HepG2 (cell line): ENCODE results near the gene SV2A. TPM values are rescaled to one million over a fixed set of nuclear protein-coding genes. Genes with fewer than 3 reads are reported as not detected.

ENCODE experiments used
- ATAC-seq: fragments of 200-7000 bp; cut with Tn5 transposase; 3 replicates; pipeline ENCODE4 v1.9.1; 2020; ENCODE audit warnings: mild to moderate bottlenecking, moderate library complexity
- BruUV-seq: library from RNA; stranded (reverse); fragments of 400-500 nt; replicated peaks from 2 replicates; lab custom pipeline; 2021; lab: Mats Ljungman, UMichigan
- CTCF ChIA-PET: fragments of 300-600 bp; formaldehyde crosslinking; extraction: SDS; loops from one replicate; lab custom pipeline; 2021; ENCODE audit warnings: low total read pairs, inconsistent platforms, low intra/inter-chr PET ratio; lab: Yijun Ruan, JAX
- POLR2A ChIA-PET: fragments of 350-600 bp; sonication (Branson Sonifier 250); formaldehyde crosslinking; loops from one replicate; lab custom pipeline; 2020; ENCODE audit warnings: antibody characterized with exemption, inconsistent platforms; lab: Yijun Ruan, JAX
- DNase-seq: peaks from one replicate; pipeline ENCODE4 v3.0.0-alpha.2; 2015; ENCODE audit warnings: low spot score
- FAIRE-seq: peaks from 3 replicates; lab custom pipeline; 2011; peaks lifted over from hg19 to GRCh38; lab: Jason Lieb, UNC
- H2AFZ ChIP-seq: one replicate; pipeline ENCODE4 v1.6.1; 2011; ENCODE audit warnings: low read length, inconsistent platforms
- H3K27ac ChIP-seq: fragments of 300-600 bp; 3 replicates; pipeline ENCODE4 v1.8.0; 2011; ENCODE audit warnings: mixed run types, mild to moderate bottlenecking, mixed read lengths, low read length, inconsistent platforms; ENCODE audit not compliant: insufficient read depth; ENCODE audit errors: extremely low read length
- H3K27me3 ChIP-seq, 2 experiments: fragments of 200-600 bp in 1 of 2; 2 replicates in 1 of 2; 3 replicates in 1 of 2; pipeline versions ENCODE4 v1.6.0 to v1.8.0; 2011; ENCODE audit warnings: low read length in 2 of 2, mild to moderate bottlenecking in 2 of 2, moderate library complexity in 2 of 2, inconsistent platforms in 1 of 2; ENCODE audit not compliant: insufficient read depth in 2 of 2, control insufficient read depth in 1 of 2
- H3K36me3 ChIP-seq, 2 experiments: fragments of 200-600 bp in 1 of 2; replicated peaks in 1 of 2; 2 replicates in 1 of 2; 3 replicates in 1 of 2; pipeline versions ENCODE4 v1.5.1 to v1.8.0; 2011; ENCODE audit warnings: low read length in 2 of 2, inconsistent platforms in 1 of 2; ENCODE audit not compliant: insufficient read depth in 2 of 2, control insufficient read depth in 1 of 2
- H3K4me1 ChIP-seq: 2 replicates; pipeline ENCODE4 v1.5.1; 2012; ENCODE audit warnings: low read length, inconsistent platforms; ENCODE audit not compliant: insufficient read depth
- H3K4me2 ChIP-seq: 2 replicates; pipeline ENCODE4 v1.6.0; 2011; ENCODE audit warnings: low read depth, low read length, inconsistent platforms
- H3K4me3 ChIP-seq, 3 experiments: fragments of 200-600 bp in 1 of 3; sonication (generic), shearing (Covaris generic) in 1 of 3; replicated peaks in 1 of 3; 2 replicates each; pipeline ENCODE4 v1.5.1; 2011 to 2016; ENCODE audit warnings: low read length in 3 of 3, inconsistent platforms in 2 of 3, low read depth in 2 of 3, mild to moderate bottlenecking in 2 of 3, control low read depth in 1 of 3, mixed read lengths in 1 of 3; ENCODE audit not compliant: insufficient read depth in 1 of 3
- H3K79me2 ChIP-seq: one replicate; pipeline ENCODE4 v1.6.1; 2011; ENCODE audit warnings: low read length, inconsistent platforms; ENCODE audit not compliant: insufficient read depth
- H3K9ac ChIP-seq: 2 replicates; pipeline ENCODE4 v1.6.0; 2011; ENCODE audit warnings: mild to moderate bottlenecking, low read depth, low read length, inconsistent platforms; ENCODE audit not compliant: insufficient read depth
- H3K9me3 ChIP-seq: 2 replicates; pipeline ENCODE4 v1.5.1; 2012; ENCODE audit warnings: mild to moderate bottlenecking, low read length
- H4K20me1 ChIP-seq: 2 replicates; pipeline ENCODE4 v1.6.0; 2011; ENCODE audit warnings: inconsistent platforms, mild to moderate bottlenecking, low read length, moderate library complexity; ENCODE audit not compliant: insufficient read depth
- CTCF ChIP-seq: sonication (generic); formaldehyde crosslinking; IDR thresholded peaks from 2 replicates; pipeline ENCODE4 v1.5.0; 2020; ENCODE audit warnings: mild to moderate bottlenecking, missing genetic modification reagents, moderate library complexity
- EEA1 ChIP-seq: sonication (generic); formaldehyde crosslinking; IDR thresholded peaks from 2 replicates; pipeline ENCODE4 v1.5.1; 2020; ENCODE audit warnings: mild to moderate bottlenecking, missing genetic modification reagents, borderline replicate concordance
- KAT8 ChIP-seq: IDR thresholded peaks from 2 replicates; pipeline ENCODE4 v1.6.1; 2016; ENCODE audit warnings: missing genetic modification reagents, missing compliant biosample characterization
- POGK ChIP-seq: sonication (generic); formaldehyde crosslinking; conservative IDR thresholded peaks from 2 replicates; pipeline ENCODE4 v1.8.0; 2022; ENCODE audit warnings: mild to moderate bottlenecking, moderate library complexity, missing genetic modification reagents
- RAD21 ChIP-seq: fragments of 450-650 bp; formaldehyde crosslinking; IDR thresholded peaks from 2 replicates; pipeline ENCODE4 v1.5.0; 2020; ENCODE audit warnings: mild to moderate bottlenecking
- SAFB2 ChIP-seq: sonication (generic); formaldehyde crosslinking; IDR thresholded peaks from 2 replicates; pipeline ENCODE4 v1.5.1; 2020; ENCODE audit warnings: missing genetic modification reagents, low read depth, mild to moderate bottlenecking, borderline replicate concordance
- SMC3 ChIP-seq: IDR thresholded peaks from 2 replicates; pipeline ENCODE4 v1.6.1; 2011; ENCODE audit warnings: low read length, improper control_type of control experiment
- STAG1 ChIP-seq: sonication (generic); formaldehyde crosslinking; IDR thresholded peaks from 2 replicates; pipeline ENCODE4 v1.4.0; 2020; ENCODE audit warnings: missing genetic modification reagents
- TBX3 ChIP-seq: fragments of 450-650 bp; IDR thresholded peaks from 2 replicates; pipeline ENCODE4 v1.6.1; 2017; ENCODE audit warnings: antibody characterized with exemption, mild to moderate bottlenecking, inconsistent platforms, borderline replicate concordance
- THAP11 ChIP-seq: IDR thresholded peaks from 2 replicates; pipeline ENCODE4 v1.6.1; 2016; ENCODE audit warnings: missing biosample characterization, missing genetic modification reagents
- XRCC5 ChIP-seq: fragments of 200-400 bp; formaldehyde crosslinking; optimal IDR thresholded peaks from 2 replicates; pipeline ENCODE3; 2017; ENCODE audit warnings: mild to moderate bottlenecking, low read length
- ZBTB8A ChIP-seq: sonication (generic); formaldehyde crosslinking; IDR thresholded peaks from 2 replicates; pipeline ENCODE4 v1.4.0; 2020; ENCODE audit warnings: mild to moderate bottlenecking, low read depth, missing genetic modification reagents, borderline replicate concordance
- ZNF225 ChIP-seq: sonication (generic); formaldehyde crosslinking; IDR thresholded peaks from 2 replicates; pipeline ENCODE4 v1.4.0; 2020; ENCODE audit warnings: mild to moderate bottlenecking, missing genetic modification reagents
- ZNF709 ChIP-seq: sonication (generic); formaldehyde crosslinking; IDR thresholded peaks from 2 replicates; pipeline ENCODE4 v1.5.0; 2020; ENCODE audit warnings: mild to moderate bottlenecking, missing genetic modification reagents
- ZSCAN9 ChIP-seq: IDR thresholded peaks from 2 replicates; pipeline ENCODE4 v1.6.1; 2016; ENCODE audit warnings: borderline replicate concordance
- WGBS: methylation state at CpG from one replicate; pipeline ENCODE4 v1.1.6; 2017; ENCODE audit warnings: low lambda C conversion rate; 5-methylcytosine and 5-hydroxymethylcytosine counted together
- in situ Hi-C: cut with HindIII; loops from 2 replicates; pipeline ENCODE4 v1.10.0; 2017; ENCODE audit warnings: low pct_unique_long_range_greater_than_20kb; ENCODE audit not compliant: extremely low pct_ligation_motif_present
- intact Hi-C: fragments of 100-400 bp; cut with micrococcal nuclease; formaldehyde crosslinking; loops from one replicate; pipeline ENCODE4 v1.10.0; 2022; ENCODE audit not compliant: unreplicated experiment
- polyA plus RNA-seq, 8 experiments: library from polyadenylated mRNA; depleted of rRNA in 3 of 8; stranded (reverse) in 7 of 8; unstranded in 1 of 8; fragments of >200 nt; fragmentation: Illumina TruSeq in 4 of 8; extraction: Trizol in 4 of 8; gene quantifications; 2 replicates each; pipeline versions ENCODE4 v1.2.1 to v1.2.3, GENCODE V29; 2011 to 2016; ENCODE audit warnings: low read depth in 4 of 8, missing spikeins in 1 of 8, mixed read lengths in 1 of 8; ENCODE audit not compliant: insufficient read depth in 1 of 8
- total RNA-seq, 5 experiments: library from RNA; depleted of rRNA; stranded (reverse); fragments of >200 nt; fragmentation: Illumina TruSeq; extraction: Trizol; gene quantifications; 2 replicates each; pipeline ENCODE4 v1.2.3, GENCODE V29; 2016; ENCODE audit warnings: low read depth in 1 of 5

Gene SV2A
- total and polyA plus RNA-seq, 2 of the 13 experiments (the other 11 are each of a cell fraction or from before 2014, with no cell fraction given), result 0.84 to 1.9 TPM

DNA sequence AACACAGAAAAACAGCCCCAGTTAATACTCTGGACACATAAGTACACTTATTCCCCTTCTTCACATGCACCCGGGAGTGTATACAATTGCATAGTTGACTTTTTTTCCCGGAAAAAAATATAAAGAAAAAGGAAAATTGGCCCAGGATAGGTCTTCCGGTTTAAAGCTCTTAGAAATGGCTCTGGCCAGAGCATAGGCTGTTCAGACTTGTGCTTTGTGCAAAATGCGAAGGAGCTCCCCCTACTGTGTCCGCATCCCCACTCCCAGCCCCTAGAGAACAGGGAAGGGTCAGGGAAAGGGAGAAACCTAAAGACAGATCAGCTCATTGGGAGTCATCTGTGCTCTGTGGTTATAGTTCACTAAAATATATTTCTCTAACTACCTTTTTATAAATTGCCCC, 24.6 kb upstream of the SV2A start:
- Histone ChIP-seq H3K27ac (no peak overlapping the region), H2AFZ (no peak overlapping the region), H3K4me1 (peaks cover 33% of the 10 kb centered on the region), H3K9me3 (no peaks in the 10 kb centered on the region), H3K27me3 (no peaks in the 10 kb centered on the region), H3K9ac (no peak overlapping the region), H3K36me3 (peaks cover 5 to 22% of the 10 kb centered on the region in 2 experiments; a peak in 3 of 5 replicates), H3K4me2 (no peak overlapping the region), H3K4me3 (no peak overlapping the region), H3K79me2 (no peaks in the 10 kb centered on the region), H4K20me1 (no peaks in the 10 kb centered on the region)
- no TSS peak for BruUV-seq
- ATAC-seq, result peak; percentile 80
- peak; percentile 56 for DNase-seq
- WGBS, result 44% methylated on average over 5 of the region's 5 CpGs
- TF ChIP-seq POGK (CRISPR knock-in tag), result no peak
- TF ChIP-seq ZNF709, result no peak
- TF ChIP-seq SAFB2 (CRISPR knock-in tag), result no peak
- no peak for TF ChIP-seq ZSCAN9
- peak; percentile 50; the same call in 1 of the 2 replicates for TF ChIP-seq SMC3
- TF ChIP-seq EEA1 (CRISPR knock-in tag), result no peak
- TF ChIP-seq TBX3, result no peak
- no peak for TF ChIP-seq ZNF225 (CRISPR knock-in tag)
- TF ChIP-seq KAT8, result 0 out of 2 replicates have a peak, but pooled peaks have one; percentile 17
- peak; percentile 63 for TF ChIP-seq STAG1 (CRISPR knock-in tag)
- no peak for TF ChIP-seq ZBTB8A (CRISPR knock-in tag)
- TF ChIP-seq XRCC5, result peak; percentile 39
- peak; percentile 64 for TF ChIP-seq CTCF (CRISPR knock-in tag)
- 0 out of 2 replicates have a peak, but pooled peaks have one; percentile 15 for TF ChIP-seq THAP11 (CRISPR knock-in tag)
- peak; percentile 22; the same call in 1 of the 2 replicates for TF ChIP-seq RAD21
- ChIA-PET POLR2A (interaction anchor here (1.1 to 1.7 kb wide), 2 partner anchors 54 to 69 kb away, joined by 3 to 22 read pairs; partner anchors contain the start of gene OTUD7B), CTCF (interaction anchor here (1.3 kb wide), 1 partner anchor 54 kb away, joined by 6 read pairs; no protein-coding TSS in a partner anchor)
- intact Hi-C loops, result loop anchor here (1.0 kb wide), 1 partner anchor 54 kb away; no protein-coding TSS in a partner anchor
- peak; percentile 56 for FAIRE-seq
- in situ Hi-C loops, result no loop called here
